ENCODE measurements around the gene RPS6KA2. TPM values are rescaled to one million over a fixed set of nuclear protein-coding genes. Genes with fewer than 3 reads are reported as not detected.
"Not testable (repeated sequence)": the region's sequence is repeated elsewhere in the genome, so short reads cannot be mapped to it uniquely, and the experiment has no call there.

Gene RPS6KA2
- total RNA-seq, 1 donor from 2014 or later = 4.9 TPM

DNA sequence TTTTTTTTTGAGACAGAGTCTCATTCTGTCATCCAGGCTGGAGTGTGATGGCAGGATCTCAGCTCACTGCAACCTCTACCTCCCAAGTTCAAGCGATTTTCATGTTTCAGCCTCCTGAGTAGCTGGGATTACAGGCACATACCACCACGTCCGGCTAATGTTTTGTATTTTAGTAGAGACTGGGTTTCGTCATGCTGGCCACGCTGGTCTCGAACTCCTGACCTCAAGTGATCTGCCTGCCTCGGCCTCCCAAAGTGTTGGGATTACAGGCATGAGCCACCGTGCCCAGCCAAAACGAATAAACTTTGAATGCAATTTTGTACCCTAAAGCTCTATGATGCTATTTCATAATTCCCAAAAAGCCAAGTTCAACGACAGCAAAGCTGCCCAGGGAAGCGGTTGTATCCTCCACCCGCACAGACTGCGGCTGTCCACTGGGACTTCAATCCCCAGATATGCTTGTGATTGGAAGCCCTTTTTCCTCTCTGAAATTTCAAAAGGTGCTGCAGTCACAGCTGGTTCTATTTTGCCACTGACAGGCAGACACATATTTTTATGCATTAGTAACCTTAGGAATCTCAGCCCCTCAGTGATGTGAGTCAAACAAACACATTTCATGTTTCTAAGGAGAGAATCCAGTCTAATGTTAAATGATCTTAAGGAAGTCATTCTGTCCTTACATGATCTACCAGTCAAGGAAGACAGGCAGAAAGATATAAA lies 31.8 kb downstream of the RPS6KA2 start:
- intact Hi-C loops (cut with micrococcal nuclease) = no loop called here

DNA sequence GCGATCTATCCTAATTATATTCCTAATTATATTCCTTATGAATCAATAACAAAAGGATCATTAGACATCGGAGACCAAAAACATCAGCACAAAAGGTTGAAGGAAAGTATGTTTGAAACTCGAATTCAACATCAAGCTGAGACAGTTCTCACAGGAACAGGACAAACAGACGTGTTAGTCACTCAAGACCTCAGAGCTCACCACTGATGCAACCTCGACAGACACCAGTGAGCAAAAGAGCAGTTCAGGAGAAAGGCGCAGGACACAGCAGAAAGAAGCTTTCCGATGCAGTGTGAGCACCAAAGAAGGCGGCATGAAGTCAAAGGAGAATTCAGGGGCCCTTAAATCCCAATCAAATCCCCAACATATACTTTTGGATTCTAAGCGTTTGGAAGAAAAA lies 34.2 kb downstream of the RPS6KA2 start:
- intact Hi-C loops (cut with micrococcal nuclease) = no loop called here

DNA sequence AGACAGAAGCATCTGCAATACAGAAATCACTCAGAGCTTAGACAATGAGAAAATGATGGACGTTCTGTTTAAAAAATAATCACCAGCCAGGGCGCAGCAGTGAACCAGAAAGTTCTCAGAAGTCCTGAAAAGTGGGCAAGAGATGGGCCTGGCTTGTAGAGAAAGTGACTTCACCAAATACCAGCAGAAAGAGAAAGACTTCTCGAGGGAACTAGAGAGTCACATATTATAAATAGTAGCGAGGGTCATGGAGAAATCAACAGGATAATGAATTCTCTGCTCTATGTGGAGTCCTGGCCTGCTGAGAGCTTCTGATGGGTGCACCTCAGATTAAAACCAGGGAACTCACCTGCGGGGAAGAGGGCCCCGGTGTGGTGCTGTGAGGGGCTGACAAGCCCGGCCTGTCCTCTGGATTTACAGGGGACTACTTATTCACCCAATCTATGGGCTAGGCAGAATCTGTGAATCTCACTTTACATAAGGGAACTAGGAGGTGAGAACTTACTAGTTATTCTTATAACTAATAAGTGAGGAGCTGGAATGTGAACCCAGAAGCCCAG lies 35.0 kb downstream of the RPS6KA2 start:
- intact Hi-C loops (cut with micrococcal nuclease) = no loop called here

DNA sequence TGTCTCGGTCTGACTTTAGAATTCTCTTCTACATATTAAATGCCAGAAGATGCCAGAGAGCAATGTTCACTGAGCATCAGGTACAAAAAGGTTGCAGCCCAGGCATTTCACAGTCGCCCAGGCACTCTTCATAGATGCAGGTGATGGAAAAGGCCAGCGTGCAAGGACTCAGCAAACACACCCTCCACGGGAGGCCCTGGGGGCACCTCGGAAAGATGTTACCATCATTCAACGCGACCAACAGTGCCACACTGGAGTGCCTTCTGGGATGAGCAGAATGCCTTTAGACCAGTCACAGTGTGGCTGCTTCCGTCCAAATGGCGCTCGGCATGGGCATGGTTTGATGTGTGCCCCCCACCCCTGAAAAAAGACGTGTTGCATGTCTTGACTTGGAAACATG lies 36.0 kb downstream of the RPS6KA2 start:
- intact Hi-C loops (cut with micrococcal nuclease) = no loop called here

DNA sequence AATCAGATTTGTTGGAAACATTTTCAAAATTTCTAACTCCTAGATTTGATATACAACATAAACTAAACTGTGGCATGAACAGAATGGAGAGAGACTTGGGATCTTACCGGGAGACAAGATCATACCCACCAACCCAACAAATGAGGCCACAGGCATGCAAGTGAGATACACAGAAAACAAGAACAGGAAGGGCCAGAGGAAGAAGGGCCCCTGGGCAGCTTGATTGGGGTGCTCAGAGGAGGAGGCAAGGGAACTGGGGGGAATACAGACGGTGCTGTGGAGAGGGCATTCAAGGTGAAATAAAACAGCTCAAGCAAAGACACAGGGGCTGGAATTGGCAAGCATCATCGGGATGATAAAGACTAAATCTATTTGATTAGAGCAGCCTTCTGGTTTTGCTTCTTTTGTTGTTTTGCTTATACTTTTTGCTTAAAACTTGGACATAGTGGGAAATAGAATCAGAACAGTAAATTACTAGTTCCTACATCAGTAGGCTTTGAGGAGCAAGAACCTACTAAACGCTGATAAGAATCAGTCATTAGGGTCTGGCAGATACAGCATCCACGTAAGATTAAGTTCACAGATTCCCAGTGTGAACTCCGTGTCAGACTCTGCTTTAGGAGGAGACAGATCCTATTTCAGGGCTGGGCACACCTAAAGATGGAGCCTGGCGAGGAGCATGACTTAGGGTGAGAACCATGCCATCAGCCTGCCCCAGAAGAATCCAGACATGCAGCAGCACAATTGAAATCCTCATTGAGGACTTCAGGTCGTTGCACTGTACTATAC lies 37.1 kb downstream of the RPS6KA2 start:
- intact Hi-C loops (cut with micrococcal nuclease) = no loop called here

DNA sequence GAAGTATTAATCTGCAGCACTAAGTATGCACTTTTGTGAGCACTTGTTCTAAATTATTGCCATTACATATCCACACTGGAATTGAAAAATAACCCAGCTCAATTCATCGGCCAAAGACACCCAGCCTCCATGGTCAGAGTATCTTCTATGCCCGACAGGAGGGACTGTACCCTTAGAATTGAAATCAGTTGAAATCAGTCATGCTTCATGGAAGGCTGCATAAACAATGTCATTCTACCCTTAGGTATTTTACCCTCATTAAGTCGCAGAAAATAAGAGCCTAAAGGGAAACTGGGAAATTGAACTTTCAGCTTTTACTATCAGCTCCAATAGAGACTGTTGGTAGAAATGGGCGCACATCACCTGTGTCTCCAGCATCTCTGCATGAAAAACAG lies 37.7 kb downstream of the RPS6KA2 start:
- intact Hi-C loops (cut with micrococcal nuclease) = no loop called here

DNA sequence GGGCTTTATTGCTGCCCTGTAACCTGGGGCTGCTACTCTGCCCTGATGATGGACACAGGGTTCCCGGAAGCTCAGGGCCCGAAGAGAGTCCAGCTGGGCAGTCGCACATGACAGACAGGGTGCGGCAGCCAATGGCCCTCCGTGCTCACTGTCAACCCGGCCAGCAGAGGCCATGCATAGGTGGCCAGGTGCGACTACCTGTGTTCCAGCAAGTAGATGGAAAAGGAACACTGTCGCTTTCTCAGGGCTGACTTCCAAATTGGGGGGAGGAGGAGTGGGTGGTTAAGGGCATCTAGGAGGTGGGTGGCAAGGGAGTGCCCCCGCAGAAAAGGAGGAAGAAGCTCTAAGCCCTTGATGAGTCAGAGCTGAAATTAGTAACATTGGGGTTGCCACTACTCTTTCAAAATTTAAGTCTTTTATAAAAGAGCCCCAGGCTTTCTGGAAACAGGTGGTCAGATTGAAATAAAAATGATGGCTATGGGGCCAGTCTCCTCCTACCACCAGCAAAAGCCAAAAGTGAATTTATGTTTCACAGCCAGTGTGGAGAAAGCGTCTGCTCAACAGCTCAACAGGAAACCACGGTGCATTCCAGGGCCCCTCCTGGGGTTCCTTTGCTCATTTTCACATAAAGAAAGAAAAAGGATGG lies 38.2 kb downstream of the RPS6KA2 start:
- intact Hi-C loops (cut with micrococcal nuclease) = no loop called here

DNA sequence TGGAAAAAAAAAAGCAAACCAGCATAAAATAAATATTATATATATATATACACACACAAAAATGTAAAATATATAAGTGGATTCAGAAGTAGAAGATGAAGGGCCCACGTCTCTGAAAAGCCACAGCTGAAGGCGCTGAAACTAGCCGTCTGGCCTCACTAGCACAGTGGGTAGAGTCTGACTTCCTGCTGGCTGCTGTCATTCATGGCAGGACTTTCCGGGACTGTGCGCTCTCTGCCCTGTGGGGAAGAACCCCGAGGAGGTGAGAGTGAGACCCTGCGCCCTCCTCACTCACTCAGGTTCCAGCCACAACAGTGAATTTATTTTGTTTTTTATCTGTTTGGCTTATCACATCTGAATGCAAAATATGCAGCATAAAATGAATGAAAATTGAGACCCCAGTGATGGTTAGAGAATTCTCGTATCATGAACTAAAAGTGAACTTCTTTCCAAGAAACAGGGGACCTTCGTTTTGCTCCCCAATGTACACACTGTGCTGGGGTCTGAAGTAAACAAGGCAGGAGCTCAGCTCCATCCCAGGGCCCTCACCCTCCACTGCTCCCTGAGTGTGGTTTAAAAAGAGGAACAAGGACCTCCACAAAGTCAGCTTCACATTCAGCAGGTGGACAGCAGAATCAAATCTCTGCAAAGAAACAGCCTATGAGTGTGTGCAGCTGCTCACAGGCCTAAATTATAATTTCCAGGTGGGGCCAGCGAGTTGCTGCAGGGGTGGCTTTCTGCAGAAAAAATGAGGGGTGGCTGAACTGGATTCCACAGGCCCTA lies 39.2 kb downstream of the RPS6KA2 start:
- intact Hi-C loops (cut with micrococcal nuclease) = loop anchor here (1.0 kb wide), 2 partner anchors 39 to 100 kb away; partner anchors contain the start of gene RPS6KA2

DNA sequence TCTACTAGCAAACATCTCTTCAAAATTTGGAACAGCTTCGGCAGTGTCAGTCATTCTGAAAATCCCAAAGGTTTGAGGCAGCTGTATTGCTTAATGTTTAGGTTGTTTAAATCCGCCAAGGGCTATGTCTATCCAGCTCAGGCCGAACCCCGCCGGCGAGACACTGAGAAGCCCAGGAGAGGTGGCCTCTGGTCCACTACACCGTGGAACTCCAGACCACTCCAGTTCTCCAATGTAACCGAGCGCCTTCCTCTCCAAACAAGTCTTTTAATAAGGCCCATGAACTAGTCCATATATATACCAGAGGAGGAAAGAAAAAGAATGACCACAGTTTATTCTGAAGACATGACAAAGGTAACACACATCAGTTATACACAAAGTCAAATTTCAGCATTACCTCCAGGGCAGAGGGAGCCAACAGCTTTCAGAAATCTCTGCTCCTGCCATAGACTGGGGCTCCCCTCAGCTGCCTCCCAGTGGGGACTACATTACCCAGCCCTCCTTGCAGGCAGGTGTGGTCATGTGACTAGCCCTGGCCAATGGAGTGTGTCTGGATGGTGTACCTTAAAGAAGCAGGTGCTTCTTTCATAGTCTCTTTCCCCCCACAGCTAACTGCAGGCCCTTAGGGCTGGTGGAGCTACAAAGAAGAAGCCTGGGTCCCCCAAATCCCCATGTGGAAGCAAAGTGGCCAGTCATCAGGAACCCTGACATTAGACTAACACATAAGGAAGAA lies 40.5 kb downstream of the RPS6KA2 start, which contains the start of gene RAMACL:
TSS of gene RAMACL (minus strand) at position 255 of the 733 bp plus-strand sequence. CDS start at position 54, 201 bp downstream.
- intact Hi-C loops (cut with micrococcal nuclease) = loop anchor here (1.0 kb wide), 2 partner anchors 41 to 98 kb away; partner anchors contain the start of gene RPS6KA2

DNA sequence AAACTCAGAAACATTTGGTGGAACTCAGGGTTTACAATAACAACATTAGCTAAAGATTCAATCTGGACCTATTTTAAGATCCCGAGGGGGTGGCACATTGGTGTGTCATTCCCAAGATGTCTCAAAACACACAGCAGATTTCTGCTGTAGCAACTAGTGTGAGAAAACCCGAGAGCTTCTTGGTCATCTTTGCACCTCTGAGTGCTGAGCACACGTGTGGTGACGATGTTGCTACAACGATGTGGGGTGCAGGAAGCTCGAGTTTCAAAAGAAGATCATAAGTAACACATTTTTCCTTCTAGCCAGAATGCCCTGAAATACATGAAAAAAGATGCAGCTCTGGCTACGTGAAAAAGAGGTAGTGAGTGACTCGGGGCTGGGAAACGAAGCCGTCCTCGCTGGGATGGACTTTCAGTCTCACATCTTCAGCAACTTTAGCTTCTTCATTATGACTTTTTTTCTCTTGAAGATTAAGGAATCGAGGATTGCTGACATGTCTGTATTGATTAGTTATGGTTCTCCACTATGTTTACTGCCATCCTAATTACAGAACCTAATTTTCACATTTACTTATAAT lies 42.1 kb downstream of the RPS6KA2 start:
- intact Hi-C loops (cut with micrococcal nuclease) = no loop called here

DNA sequence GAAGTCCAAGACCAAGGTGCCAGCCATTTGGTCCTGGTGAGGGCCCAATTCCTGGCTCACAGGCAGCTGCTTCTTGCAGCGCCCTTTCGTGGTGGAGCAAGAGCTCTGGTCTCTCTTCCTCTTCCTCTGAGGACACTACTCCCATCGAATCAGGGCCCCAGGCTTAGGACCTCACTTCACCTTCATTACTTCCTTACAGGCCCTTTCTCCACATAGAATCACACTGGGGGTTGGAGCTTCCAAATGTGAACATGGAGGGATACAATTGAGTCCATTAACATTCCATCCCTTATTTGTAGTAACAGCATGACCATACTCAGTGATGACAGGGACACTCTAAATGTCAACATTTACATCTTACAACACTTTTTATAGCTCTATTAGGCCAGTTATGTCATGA lies 42.9 kb downstream of the RPS6KA2 start:
- intact Hi-C loops (cut with micrococcal nuclease) = no loop called here

DNA sequence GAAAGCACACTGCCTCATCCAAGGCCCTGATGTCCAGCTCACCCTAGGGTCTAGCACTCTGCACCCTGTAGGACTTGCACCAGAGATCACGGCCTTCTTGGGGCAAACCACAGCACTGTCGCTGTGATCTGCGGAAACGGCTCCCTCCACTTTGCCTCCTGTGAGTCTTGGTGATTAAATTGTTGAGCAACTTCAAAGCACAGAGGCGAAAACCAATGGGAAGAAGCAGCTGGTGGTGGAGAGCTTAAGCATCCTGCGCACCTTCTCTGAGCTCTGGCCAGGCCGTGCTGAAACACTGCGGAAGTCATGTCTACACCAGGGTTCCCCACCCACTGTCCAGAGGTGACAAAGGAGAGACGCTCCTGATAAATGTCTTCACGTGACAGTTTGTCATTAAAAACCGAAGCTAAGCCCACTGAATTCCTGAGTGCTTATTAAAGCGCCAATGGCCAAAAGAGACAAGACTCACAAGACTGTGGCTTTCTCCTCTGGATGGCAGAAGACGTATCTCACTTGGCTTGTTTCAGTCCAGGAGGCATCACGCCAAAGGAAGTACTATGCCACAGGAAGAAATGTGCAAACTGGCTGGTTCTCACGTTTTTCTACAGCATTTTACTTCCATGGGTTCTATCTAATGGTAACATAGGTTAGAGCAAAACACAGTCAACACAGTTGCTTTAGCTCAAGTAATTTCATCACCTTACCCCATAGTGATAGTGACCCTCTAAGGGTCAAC lies 43.7 kb downstream of the RPS6KA2 start:
- intact Hi-C loops (cut with micrococcal nuclease) = no loop called here

DNA sequence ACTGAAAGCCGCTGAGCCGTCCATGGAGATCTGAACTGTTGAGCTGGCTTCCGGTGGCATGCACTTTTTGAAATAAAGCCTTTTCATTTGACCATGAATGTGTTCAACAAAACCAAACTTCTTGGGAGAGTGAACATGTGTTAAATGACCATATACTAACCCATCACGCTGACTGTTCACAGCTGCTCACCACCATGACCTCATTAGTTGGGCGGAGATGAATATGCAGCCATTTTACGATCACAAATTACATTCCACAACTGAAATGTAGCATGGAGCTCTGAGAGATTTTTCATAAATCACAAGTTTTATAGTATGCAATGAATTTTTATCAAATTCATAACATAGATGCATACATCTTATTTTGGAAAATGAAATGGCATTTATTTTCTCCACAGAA lies 44.8 kb downstream of the RPS6KA2 start:
- intact Hi-C loops (cut with micrococcal nuclease) = no loop called here

DNA sequence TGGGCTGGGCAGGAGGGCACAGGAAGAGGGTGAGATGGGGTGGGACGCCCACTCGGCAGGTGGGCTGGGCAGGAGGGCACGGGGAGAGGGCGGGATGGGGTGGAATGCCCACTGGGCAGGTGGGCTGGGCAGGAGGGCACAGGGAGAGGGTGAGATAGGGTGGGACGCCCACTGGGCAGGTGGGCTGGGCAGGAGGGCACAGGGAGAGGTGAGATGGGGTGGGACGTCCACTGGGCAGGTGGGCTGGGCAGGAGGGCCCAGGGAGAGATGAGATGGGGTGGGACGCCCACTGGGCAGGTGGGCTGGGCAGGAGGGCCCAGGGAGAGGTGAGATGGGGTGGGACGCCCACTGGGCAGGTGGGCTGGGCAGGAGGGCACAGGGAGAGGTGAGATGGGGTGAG lies 45.2 kb downstream of the RPS6KA2 start:
- intact Hi-C loops (cut with micrococcal nuclease) = not testable (repeated sequence)

DNA sequence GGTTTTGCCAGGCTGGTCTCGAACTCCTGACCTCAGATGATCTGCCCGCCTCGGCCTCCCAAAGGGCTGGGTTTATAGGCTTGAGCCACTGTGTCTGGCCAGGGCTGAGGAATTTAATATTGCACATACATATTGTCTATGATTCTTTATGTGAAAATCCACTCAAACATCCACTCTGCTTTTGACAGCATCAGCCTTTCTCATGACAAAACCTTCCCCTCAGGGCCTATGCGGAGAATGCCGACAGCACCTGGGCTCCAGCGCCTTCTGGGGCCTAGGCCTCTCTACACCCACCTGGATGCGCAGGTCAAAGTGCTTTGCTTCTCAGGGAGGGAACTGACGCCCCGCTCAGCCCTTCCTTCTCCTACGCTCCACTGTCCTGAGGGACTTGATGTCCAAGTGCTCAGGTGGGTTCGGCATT lies 46.0 kb downstream of the RPS6KA2 start:
- intact Hi-C loops (cut with micrococcal nuclease) = no loop called here

DNA sequence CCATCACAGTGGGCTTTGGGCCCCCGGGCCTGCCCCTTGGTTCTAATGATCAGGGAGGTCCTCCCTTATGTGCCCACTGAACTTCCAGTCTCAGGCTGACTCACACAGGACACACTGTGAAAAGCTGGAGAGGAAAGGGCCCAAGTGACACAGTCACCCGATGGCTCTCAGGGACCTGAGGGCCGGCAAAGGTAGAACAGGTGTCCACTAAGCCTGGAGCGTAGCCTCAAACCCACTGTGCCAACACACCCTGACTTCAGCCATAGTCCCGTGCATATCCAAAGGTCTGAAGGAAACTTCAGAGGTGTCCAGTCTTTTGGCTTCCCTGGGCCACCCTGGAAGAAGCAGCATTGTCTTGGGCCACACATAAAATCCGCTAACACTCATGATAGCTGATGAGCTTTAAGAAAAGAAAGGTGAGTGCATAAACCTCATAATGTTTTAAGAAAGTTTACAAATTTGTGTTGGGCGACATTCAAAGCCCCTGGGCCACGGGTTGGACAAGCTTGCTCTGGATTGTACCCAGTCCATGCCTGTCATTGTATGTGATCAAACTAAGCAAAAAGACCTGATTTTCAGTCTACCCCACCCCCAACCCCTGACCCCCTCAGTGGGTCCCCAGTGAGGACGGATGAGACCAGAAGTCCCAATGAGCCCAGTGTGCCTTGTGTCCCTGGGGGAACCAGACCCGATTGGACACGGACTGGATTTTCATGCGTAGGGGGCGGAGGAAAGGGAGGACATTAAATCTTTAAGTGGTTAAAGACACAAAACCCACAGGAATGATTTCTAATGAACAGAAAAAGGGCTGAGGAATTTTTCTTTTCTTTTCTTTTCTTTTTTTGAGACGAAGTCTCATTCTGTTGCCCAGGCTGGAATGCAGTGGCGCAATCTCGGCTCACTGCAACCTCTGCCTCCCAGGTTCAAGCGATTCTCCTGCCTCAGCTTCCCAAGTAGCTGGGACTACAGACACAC lies 46.7 kb downstream of the RPS6KA2 start:
- intact Hi-C loops (cut with micrococcal nuclease) = no loop called here

DNA sequence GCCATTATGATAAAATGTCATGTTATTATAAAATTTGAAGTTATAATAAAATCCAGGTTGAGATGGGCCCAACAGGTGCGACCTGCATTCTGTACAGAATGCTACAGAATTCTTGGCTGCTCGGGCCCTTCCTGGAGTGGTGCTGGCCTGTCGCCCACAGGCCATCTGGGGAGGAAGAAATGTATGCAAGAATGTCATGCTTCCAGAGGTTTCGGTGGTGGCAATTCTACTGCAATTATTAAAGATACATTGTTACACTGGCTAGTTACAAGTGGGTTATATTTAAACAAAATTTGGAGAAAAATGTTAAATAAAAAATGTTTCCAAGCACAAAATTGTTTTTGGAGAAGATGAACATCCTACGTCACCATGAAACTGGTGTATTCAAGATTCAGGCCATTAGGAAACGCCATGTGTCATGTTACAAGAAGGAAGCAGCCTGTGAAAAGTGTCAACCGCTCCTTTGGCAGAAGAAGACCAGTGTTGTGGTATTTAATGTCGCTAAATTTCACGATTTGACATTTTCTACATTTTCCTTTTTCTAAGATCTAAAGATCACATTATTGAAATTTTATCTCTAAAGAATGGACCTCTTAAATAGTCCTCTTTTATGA lies 47.7 kb downstream of the RPS6KA2 start:
- intact Hi-C loops (cut with micrococcal nuclease) = no loop called here
